Measurements from ENCODE around the gene APP.
"Not testable (repeated sequence)": the region's sequence is repeated elsewhere in the genome, so short reads cannot be mapped to it uniquely, and the experiment has no call there.

The APP gene

GRCh38 chr21:25944672-25945213 is 225.8 kb downstream of the APP start:
- peak in 3 of 56 donors; percentile 22 to 36 (median 28) for DNase-seq

GRCh38 chr21:25944082-25944481 is 226.5 kb downstream of the APP start:
- DNase-seq = no peak

GRCh38 chr21:25942135-25942534 is 228.4 kb downstream of the APP start:
- DNase-seq = no peak

GRCh38 chr21:25939396-25939761 is 231.2 kb downstream of the APP start:
- DNase-seq = no peak

GRCh38 chr21:25938658-25939395 is 231.7 kb downstream of the APP start:
- DNase-seq = no peak

GRCh38 chr21:25936776-25937175 is 233.8 kb downstream of the APP start:
- DNase-seq = no peak

GRCh38 chr21:25934771-25935224 is 235.8 kb downstream of the APP start:
- DNase-seq = no peak

GRCh38 chr21:25934130-25934529 is 236.4 kb downstream of the APP start:
- DNase-seq = no peak

- DNase-seq = no peak
These were observed 238.8 kb downstream of the APP start for GRCh38 chr21:25931765-25932164.

- peak in 22 of 56 donors; percentile 12 to 65 (median 32) for DNase-seq
These were observed 240.6 kb downstream of the APP start for GRCh38 chr21:25929856-25930520.

- no peak for DNase-seq
These were observed 243.2 kb downstream of the APP start for GRCh38 chr21:25927195-25927880.

- DNase-seq = peak in 3 of 56 donors; percentile 30 to 43 (median 37)
These were observed 244.6 kb downstream of the APP start for GRCh38 chr21:25925936-25926335.

GRCh38 chr21:25925064-25925800 is 245.3 kb downstream of the APP start:
- peak in 15 of 56 donors; percentile 6 to 62 (median 35) for DNase-seq

- not testable (repeated sequence) for DNase-seq
These were observed 252.4 kb downstream of the APP start for GRCh38 chr21:25918152-25918551.

GRCh38 chr21:25916226-25916625 is 254.3 kb downstream of the APP start:
- no peak for DNase-seq

GRCh38 chr21:25913479-25913878 is 257.1 kb downstream of the APP start:
- DNase-seq = no peak

- DNase-seq = no peak
These were observed 258.2 kb downstream of the APP start for GRCh38 chr21:25912402-25912746.

GRCh38 chr21:25911730-25912401 is 258.7 kb downstream of the APP start:
- peak in 32 of 56 donors; percentile 4 to 69 (median 38) for DNase-seq

GRCh38 chr21:25910809-25911208 is 259.8 kb downstream of the APP start:
- DNase-seq = no peak

GRCh38 chr21:25909341-25909740 is 261.2 kb downstream of the APP start:
- no peak for DNase-seq

GRCh38 chr21:25908495-25908894 is 262.1 kb downstream of the APP start:
- no peak for DNase-seq
